GM11168 (cell line): ENCODE data around the gene ACOT13.
"Not testable (repeated sequence)": the region's sequence is repeated elsewhere in the genome, so short reads cannot be mapped to it uniquely, and the experiment has no call there.

Experiments
- in situ Hi-C: fragments of 300-500 bp; cut with MboI; formaldehyde crosslinking; loops from one replicate; pipeline ENCODE4 v1.12.0; 2022; ENCODE audit warnings: low sequenced_read_pairs; ENCODE audit not compliant: unreplicated experiment

The ACOT13 gene

GRCh38 chr6:24660105-24660504 lies 6.8 kb upstream of the ACOT13 start:
- in situ Hi-C loops, result no loop called here

GRCh38 chr6:24661759-24662158 lies 5.1 kb upstream of the ACOT13 start:
- in situ Hi-C loops, result not testable (repeated sequence)

- in situ Hi-C loops, result no loop called here
Observed at GRCh38 chr6:24662236-24662635, 4.6 kb upstream of the ACOT13 start.

GRCh38 chr6:24663189-24663588 lies 3.7 kb upstream of the ACOT13 start:
- in situ Hi-C loops, result no loop called here

- in situ Hi-C loops, result no loop called here
Observed at GRCh38 chr6:24664046-24664987, 2.6 kb upstream of the ACOT13 start.

GRCh38 chr6:24666097-24666640 lies 708 bp upstream of the ACOT13 start:
- in situ Hi-C loops, result no loop called here

GRCh38 chr6:24667378-24667803 lies 514 bp downstream of the ACOT13 start:
- in situ Hi-C loops, result no loop called here

GRCh38 chr6:24668066-24668996 lies 1.5 kb downstream of the ACOT13 start:
- in situ Hi-C loops, result not testable (repeated sequence)

GRCh38 chr6:24668997-24669361 lies 2.1 kb downstream of the ACOT13 start:
- in situ Hi-C loops, result no loop called here

GRCh38 chr6:24670492-24670891 lies 3.6 kb downstream of the ACOT13 start:
- in situ Hi-C loops, result not testable (repeated sequence)

- in situ Hi-C loops, result not testable (repeated sequence)
Observed at GRCh38 chr6:24671077-24671476, 4.2 kb downstream of the ACOT13 start.

GRCh38 chr6:24672620-24673182 lies 5.8 kb downstream of the ACOT13 start:
- in situ Hi-C loops, result no loop called here

GRCh38 chr6:24673625-24674024 lies 6.7 kb downstream of the ACOT13 start:
- in situ Hi-C loops, result no loop called here

GRCh38 chr6:24678792-24679352 lies 12.0 kb downstream of the ACOT13 start:
- in situ Hi-C loops, result not testable (repeated sequence)

- in situ Hi-C loops, result no loop called here
Observed at GRCh38 chr6:24680582-24680981, 13.7 kb downstream of the ACOT13 start.

GRCh38 chr6:24683297-24684296 lies 16.7 kb downstream of the ACOT13 start:
- in situ Hi-C loops, result no loop called here

- in situ Hi-C loops, result no loop called here
Observed at GRCh38 chr6:24686408-24686807, 19.5 kb downstream of the ACOT13 start.

- in situ Hi-C loops, result no loop called here
Observed at GRCh38 chr6:24686946-24687345, 20.1 kb downstream of the ACOT13 start.

GRCh38 chr6:24689964-24690363 lies 23.1 kb downstream of the ACOT13 start:
- in situ Hi-C loops, result no loop called here
